HG02763 (cell line): ENCODE results near the gene ANXA11.

ENCODE experiments used
- ATAC-seq: cut with Tn5 transposase; IDR thresholded peaks from one replicate; pipeline ENCODE4 v1.9.1; 2021; ENCODE audit warnings: mild to moderate bottlenecking, moderate library complexity; ENCODE audit not compliant: unreplicated experiment

ANXA11 gene

GRCh38 chr10:80167471-80168161, 37.7 kb downstream of the ANXA11 start:
- ATAC-seq, result no peak

GRCh38 chr10:80166581-80167470, 38.5 kb downstream of the ANXA11 start:
- ATAC-seq, result no peak

- ATAC-seq, result no peak
Observed at GRCh38 chr10:80165173-80165572, 40.2 kb downstream of the ANXA11 start.

- ATAC-seq, result no peak
Observed at GRCh38 chr10:80164596-80164995, 40.7 kb downstream of the ANXA11 start.

- ATAC-seq, result no peak
Observed at GRCh38 chr10:80163741-80164341, 41.5 kb downstream of the ANXA11 start.

GRCh38 chr10:80161321-80162083, 43.8 kb downstream of the ANXA11 start:
- ATAC-seq, result no peak

GRCh38 chr10:80160361-80161320, 44.7 kb downstream of the ANXA11 start:
- ATAC-seq, result no peak

- ATAC-seq, result no peak
Observed at GRCh38 chr10:80159166-80159873, 46.0 kb downstream of the ANXA11 start.

- ATAC-seq, result no peak
Observed at GRCh38 chr10:80158598-80159127, 46.7 kb downstream of the ANXA11 start.

GRCh38 chr10:80158126-80158525, 47.2 kb downstream of the ANXA11 start:
- ATAC-seq, result no peak

GRCh38 chr10:80157561-80157960, 47.8 kb downstream of the ANXA11 start:
- no peak for ATAC-seq

GRCh38 chr10:80156216-80156615, 49.1 kb downstream of the ANXA11 start:
- ATAC-seq, result no peak

- ATAC-seq, result no peak
Observed at GRCh38 chr10:80155696-80156215, 49.6 kb downstream of the ANXA11 start.

- ATAC-seq, result no peak
Observed at GRCh38 chr10:80154978-80155695, 50.2 kb downstream of the ANXA11 start.

- ATAC-seq, result no peak
Observed at GRCh38 chr10:80154626-80154977, 50.7 kb downstream of the ANXA11 start.

GRCh38 chr10:80153460-80153859, 51.9 kb downstream of the ANXA11 start:
- no peak for ATAC-seq

- ATAC-seq, result no peak
Observed at GRCh38 chr10:80152820-80153219, 52.5 kb downstream of the ANXA11 start.

- no peak for ATAC-seq
Observed at GRCh38 chr10:80150172-80150571, 55.2 kb downstream of the ANXA11 start.
